Stimulated activated naive CD8-positive, alpha-beta T cell treated with anti-CD3 and anti-CD28 coated beads, Interleukin-15, amount 100 ng/mL, for 72 hours (primary cell): ENCODE results near the gene MPL.

Experiments used
- ATAC-seq: fragments of 150-1000 bp; cut with Tn5 transposase; 2 replicates; pipeline ENCODE4 v1.10.0; 2021; ENCODE audit warnings: mild to moderate bottlenecking, moderate library complexity
- DNase-seq, 2 donors: peaks; one replicate each; pipeline ENCODE4 v3.0.0; 2021 to 2022
- H3K27ac Mint-ChIP-seq, 2 donors: one replicate each; pipeline ENCODE4 v1.8.0; 2022; ENCODE audit warnings: mild to moderate bottlenecking in 2 of 2, mixed read lengths in 2 of 2, moderate library complexity in 2 of 2
- H3K27me3 Mint-ChIP-seq: one replicate; pipeline ENCODE4 v1.8.0; 2022; ENCODE audit warnings: mixed read lengths
- H3K4me1 Mint-ChIP-seq: one replicate; pipeline ENCODE4 v1.8.0; 2022; ENCODE audit warnings: mild to moderate bottlenecking, mixed read lengths
- H3K4me3 Mint-ChIP-seq, 2 donors: one replicate each; pipeline ENCODE4 v1.8.0; 2022; ENCODE audit warnings: mild to moderate bottlenecking in 2 of 2, mixed read lengths in 2 of 2, moderate library complexity in 1 of 2
- H3K9me3 Mint-ChIP-seq, 2 donors: one replicate each; pipeline ENCODE4 v1.8.0; 2022; ENCODE audit warnings: mixed read lengths in 2 of 2

MPL gene

DNA sequence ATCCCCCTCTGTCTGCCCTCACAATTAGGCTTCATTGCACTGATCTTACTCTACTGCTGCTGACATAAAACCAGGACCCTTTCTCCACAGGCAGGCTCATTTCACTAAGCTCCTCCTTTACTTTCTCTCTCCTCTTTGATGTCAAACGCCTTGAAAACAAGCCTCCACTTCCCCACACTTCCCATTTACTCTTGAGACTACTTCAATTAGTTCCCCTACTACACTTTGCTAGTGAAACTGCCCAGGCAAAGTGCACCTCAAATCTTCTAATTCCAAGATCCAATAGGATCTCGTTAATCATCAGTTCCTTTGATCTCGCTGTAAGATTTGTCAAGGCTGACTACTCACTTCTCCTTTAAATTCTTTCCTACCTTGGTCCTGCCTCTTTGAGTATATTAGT, 15.3 kb downstream of the MPL start:
- Mint-ChIP-seq H3K27me3 (no peaks in the 10 kb centered on the region), H3K4me1 (peaks cover 19% of the 10 kb centered on the region), H3K9me3 (no peaks in the 10 kb centered on the region), H3K4me3 (no peak overlapping the region), H3K27ac (peak overlapping the region in 1 of 2 donors; percentile 11)
- no peak for DNase-seq
- no peak for ATAC-seq

DNA sequence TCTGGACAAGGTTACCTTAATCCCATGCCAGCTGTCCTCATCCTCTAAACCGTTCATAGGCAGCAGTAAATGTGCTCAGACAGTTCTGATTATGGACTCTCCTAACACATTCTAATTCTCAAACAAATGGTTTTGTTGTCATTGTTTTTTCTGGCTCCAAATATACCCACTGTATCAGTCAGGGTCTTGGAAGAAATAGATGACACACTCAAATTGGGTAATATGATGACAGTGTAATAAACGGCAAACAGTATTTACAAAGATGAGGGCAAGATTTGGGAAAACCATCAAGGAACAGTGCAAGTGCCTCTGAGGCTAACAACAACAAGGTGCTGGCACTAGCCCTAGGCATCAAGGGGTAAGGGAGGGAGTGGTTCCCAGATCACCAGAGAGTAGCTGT, 16.9 kb downstream of the MPL start:
- H3K27me3 Mint-ChIP-seq = no peaks in the 10 kb centered on the region
- ATAC-seq = no peak
- peaks cover 18% of the 10 kb centered on the region for H3K4me1 Mint-ChIP-seq
- DNase-seq = no peak
- H3K4me3 Mint-ChIP-seq = no peak overlapping the region
- H3K9me3 Mint-ChIP-seq = no peaks in the 10 kb centered on the region
- no peak overlapping the region for H3K27ac Mint-ChIP-seq

DNA sequence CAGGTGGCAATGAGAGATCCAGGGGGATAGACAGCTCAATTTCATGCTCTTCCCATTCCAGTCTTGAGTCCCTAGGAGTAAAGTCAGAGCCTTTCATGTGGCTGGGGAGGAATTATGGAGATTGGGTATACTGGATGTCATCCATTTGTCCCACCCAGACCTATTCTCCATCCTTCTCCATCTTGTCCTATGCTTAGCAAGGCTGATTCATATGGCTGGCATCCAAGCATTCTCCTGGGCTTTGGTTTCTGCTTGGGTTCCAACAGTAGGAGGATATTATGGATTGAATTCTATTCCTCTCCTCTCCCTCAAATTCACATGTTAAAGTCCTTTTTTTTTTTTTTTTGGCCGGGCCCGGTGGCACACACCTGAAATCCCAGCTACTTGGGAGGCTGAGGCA, 17.3 kb downstream of the MPL start:
- no peak for ATAC-seq
- H3K4me3 Mint-ChIP-seq = no peak overlapping the region

DNA sequence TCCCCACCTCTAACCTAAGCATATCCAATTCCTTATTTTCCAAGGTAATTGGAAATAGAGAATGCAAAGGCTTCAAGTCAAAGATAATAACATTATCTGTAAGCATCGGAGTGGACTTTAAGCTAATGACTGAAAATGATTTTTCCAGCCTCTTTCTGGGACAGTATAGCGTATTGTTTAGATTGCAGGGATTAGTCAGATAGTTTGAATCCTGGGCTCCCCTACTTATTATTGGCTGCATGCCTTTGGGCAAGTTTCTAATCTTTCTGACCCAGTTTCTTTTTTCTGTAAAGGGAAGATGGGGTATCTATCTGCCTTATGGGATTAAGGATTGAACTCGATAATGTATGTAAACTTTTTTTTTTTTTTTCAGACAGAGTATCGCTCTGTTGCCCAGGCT, 19.6 kb downstream of the MPL start:
- DNase-seq = no peak
- H3K4me3 Mint-ChIP-seq = peak overlapping the region in 1 of 2 donors; percentile 98
- peaks cover 38% of the 10 kb centered on the region for H3K4me1 Mint-ChIP-seq
- H3K27me3 Mint-ChIP-seq = no peaks in the 10 kb centered on the region
- ATAC-seq = no peak
- no peak overlapping the region for H3K27ac Mint-ChIP-seq
- no peaks in the 10 kb centered on the region for H3K9me3 Mint-ChIP-seq

More for the DNA sequence above, 17.3 kb downstream of the MPL start:
- Mint-ChIP-seq H3K27me3 (no peaks in the 10 kb centered on the region), H3K4me1 (peaks cover 18% of the 10 kb centered on the region), H3K9me3 (no peaks in the 10 kb centered on the region), H3K27ac (no peak overlapping the region)
- DNase-seq = no peak

DNA sequence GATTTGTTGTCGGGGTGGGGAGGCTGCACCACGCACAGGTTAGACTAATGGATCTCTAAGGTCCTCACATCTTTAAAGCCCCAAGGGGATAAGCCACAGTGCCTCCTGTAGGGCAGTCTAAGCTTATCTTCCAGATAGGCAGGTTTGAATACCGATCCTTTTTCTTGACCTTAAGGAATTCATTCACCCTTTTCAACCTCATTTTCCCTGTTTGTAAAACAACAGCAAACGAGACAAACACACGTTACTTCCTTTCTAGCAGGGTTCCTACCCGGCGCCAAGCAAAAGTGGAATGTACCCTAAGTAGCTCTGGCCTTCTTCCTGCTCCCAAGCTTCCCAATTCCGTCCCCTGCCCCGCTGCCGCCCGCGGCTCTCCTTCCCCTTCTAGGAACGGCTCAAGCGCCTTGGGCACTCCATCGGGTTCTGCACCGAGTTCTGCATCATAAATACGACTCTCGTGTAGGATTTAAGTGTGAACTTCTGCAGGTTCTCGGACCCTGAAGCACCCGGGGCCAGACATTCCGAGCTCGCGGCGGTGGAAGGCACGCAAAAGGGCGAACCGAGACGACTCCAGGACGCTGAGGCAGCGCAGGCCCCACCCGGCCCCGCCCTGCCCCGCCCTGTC, 20.6 kb downstream of the MPL start:
- H3K27me3 Mint-ChIP-seq = no peaks in the 10 kb centered on the region
- peak overlapping the region; percentile 95 to 96 for H3K27ac Mint-ChIP-seq
- ATAC-seq = peak; percentile 38
- peaks cover 48% of the 10 kb centered on the region for H3K4me1 Mint-ChIP-seq
- DNase-seq = no peak
- no peaks in the 10 kb centered on the region for H3K9me3 Mint-ChIP-seq
- peak overlapping the region; percentile 94 to 98 for H3K4me3 Mint-ChIP-seq

DNA sequence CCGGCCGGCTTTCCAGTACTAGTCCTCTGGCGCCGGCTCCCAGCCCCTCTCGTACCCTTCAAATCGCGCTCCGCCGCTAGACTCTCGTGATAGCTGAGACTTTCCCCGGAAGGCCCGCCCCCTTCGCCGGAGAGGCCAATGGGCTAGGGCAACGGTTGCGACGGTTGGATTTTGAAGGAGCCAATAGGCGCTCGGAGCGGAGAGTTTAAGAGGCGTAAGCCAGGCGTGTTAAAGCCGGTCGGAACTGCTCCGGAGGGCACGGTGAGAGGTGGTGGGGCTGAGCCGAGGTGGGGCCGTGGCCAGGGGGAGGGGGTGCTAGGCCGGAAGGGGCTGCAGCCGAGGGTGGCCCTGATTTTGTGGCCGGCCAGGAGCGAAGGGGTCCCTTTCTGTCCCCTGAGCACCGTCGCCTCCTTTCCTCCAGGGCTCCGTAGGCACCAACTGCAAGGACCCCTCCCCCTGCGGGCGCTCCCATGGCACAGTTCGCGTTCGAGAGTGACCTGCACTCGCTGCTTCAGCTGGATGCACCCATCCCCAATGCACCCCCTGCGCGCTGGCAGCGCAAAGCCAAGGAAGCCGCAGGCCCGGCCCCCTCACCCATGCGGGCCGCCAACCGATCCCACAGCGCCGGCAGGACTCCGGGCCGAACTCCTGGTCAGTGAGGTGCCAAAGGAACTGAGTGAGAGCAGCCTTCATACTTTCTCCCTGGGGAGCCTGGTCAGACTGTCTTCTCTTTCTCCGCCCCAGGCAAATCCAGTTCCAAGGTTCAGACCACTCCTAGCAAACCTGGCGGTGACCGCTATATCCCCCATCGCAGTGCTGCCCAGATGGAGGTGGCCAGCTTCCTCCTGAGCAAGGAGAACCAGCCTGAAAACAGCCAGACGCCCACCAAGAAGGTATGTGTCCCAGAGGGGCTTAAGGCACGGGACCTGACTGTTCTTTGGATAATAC, 21.4 kb downstream of the MPL start, which contains the start of gene CDC20:
Gene CDC20, plus strand, starts transcription at position 236 of the 948 bp plus-strand sequence. Its CDS starts 235 bp downstream, at position 471.
- Mint-ChIP-seq H3K4me1 (peaks cover 56% of the 10 kb centered on the region), H3K27me3 (no peaks in the 10 kb centered on the region), H3K4me3 (peak within 1 kb of the TSS; percentile 94 to 98), H3K9me3 (no peaks in the 10 kb centered on the region), H3K27ac (peak within 1 kb of the TSS; percentile 95 to 96)
- DNase-seq (peak; percentile 98 to 99), ATAC-seq (peak; percentile 98)

DNA sequence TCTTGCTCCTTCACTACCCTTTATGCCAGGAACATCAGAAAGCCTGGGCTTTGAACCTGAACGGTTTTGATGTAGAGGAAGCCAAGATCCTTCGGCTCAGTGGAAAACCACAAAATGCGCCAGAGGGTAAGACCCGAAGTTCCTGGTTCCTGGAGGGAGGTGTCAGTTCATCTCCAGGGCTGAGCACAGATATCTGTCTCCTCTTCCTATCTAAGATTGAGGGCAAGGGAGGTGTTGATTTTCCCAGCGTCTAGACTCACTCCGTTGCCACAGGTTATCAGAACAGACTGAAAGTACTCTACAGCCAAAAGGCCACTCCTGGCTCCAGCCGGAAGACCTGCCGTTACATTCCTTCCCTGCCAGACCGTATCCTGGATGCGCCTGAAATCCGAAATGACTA, 22.1 kb downstream of the MPL start:
- ATAC-seq (no peak), DNase-seq (no peak)
- Mint-ChIP-seq H3K4me3 (peak overlapping the region; percentile 94 to 98), H3K9me3 (no peaks in the 10 kb centered on the region), H3K4me1 (peaks cover 63% of the 10 kb centered on the region), H3K27ac (peak overlapping the region; percentile 80 to 94), H3K27me3 (no peaks in the 10 kb centered on the region)

DNA sequence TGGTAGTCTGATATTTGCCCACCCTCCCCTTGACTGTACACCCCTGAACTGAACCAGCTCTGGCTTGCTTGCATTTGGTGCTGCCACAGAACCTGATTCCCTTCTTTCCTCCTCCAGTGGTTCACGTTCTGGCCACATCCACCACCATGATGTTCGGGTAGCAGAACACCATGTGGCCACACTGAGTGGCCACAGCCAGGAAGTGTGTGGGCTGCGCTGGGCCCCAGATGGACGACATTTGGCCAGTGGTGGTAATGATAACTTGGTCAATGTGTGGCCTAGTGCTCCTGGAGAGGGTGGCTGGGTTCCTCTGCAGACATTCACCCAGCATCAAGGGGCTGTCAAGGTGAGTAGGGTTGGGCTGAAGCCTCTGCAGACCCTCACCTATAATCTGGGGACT, 23.0 kb downstream of the MPL start:
- H3K27ac Mint-ChIP-seq = peak overlapping the region in 1 of 2 donors; percentile 87

DNA sequence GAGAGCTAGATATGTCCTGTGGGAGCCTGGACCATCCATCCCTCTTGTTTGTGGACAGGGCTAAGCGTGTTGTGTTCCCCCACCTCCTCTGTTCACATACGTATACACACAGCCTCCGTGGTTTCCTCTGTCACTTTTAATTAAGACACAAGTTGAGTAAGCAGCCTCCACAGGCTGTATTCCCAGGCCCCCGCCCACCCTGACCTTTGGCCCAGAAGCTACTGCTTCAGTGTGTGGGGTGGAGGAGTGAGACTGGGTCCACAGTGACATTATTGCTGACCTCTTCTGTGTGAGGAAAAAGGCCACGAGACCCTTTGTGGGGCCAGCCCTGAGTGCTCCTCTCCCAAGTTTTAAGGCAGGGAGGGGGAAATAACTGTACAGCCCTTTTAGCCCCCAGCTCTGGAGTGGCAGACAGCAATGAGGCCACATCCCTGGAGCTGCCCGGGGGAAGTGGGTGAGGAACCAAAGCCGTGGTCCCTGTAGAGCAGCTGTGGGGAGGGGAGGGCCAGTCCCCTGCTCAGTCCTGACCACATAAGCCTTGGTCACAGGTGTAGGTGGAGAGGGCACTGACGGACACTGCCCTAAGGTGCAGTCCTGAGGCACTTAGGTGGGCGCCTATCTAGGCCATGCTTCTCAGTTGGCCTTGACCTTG, 25.8 kb downstream of the MPL start:
- Mint-ChIP-seq H3K9me3 (no peaks in the 10 kb centered on the region), H3K27ac (no peak overlapping the region), H3K4me1 (peaks cover 84% of the 10 kb centered on the region), H3K27me3 (no peaks in the 10 kb centered on the region), H3K4me3 (no peak overlapping the region)
- ATAC-seq (no peak), DNase-seq (no peak)

More for the DNA sequence above, 23.0 kb downstream of the MPL start:
- Mint-ChIP-seq H3K9me3 (no peaks in the 10 kb centered on the region), H3K27me3 (no peaks in the 10 kb centered on the region), H3K4me3 (peak overlapping the region; percentile 94 to 98), H3K4me1 (peaks cover 72% of the 10 kb centered on the region)
- ATAC-seq = no peak
- DNase-seq = no peak

DNA sequence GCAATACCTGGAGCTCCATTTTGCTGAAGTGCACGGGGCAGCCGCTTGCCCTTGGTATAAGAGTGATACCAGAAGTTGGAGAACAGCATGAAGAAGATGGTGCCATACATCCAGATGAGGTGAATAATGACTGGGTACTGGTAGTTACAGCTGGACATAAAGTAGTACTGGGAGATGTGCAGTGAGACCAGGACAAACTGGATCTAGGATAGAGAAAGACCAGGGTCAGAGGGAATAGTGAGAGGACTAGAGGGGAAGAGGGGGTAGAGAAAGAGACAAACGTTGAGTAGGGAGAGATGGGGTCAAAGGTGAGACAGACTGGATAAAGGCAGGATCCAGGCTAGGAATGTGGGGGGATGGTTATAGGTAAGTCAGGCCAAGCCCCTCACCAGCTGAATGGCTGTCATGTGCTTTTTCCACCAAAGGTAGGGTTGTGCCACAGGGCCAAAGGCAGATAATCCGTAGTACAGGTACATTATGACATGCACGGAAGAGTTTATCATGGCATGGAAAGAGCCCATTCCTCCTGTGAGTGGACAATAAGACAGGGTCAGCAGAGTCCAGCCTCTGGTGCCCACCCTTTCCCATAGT, 26.4 kb downstream of the MPL start:
- DNase-seq (no peak), ATAC-seq (no peak)
- Mint-ChIP-seq H3K4me3 (no peak overlapping the region), H3K27me3 (no peaks in the 10 kb centered on the region), H3K4me1 (peaks cover 89% of the 10 kb centered on the region), H3K27ac (no peak overlapping the region), H3K9me3 (no peaks in the 10 kb centered on the region)

DNA sequence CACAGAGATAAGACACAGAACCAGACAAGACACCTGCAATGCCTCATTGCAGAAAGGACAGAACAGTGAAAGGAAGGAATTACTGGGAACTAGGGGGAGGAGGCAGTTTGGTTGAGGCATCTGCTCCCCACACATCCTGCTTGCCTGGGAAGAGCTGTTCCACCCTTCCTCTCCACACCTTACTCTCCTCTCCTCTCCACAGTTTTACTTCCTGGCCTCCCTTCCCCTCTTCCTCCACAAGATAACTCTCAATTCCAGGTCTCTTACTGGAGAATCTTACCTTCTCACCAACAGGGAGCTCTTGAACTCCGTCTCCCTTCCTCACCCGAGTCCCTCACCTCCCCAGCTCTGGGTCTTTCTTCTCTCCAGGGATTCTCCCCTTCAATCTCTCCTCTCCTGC, 28.1 kb downstream of the MPL start:
- no peaks in the 10 kb centered on the region for H3K27me3 Mint-ChIP-seq
- peaks cover 81% of the 10 kb centered on the region for H3K4me1 Mint-ChIP-seq
- peak overlapping the region; percentile 88 to 90 for H3K4me3 Mint-ChIP-seq
- DNase-seq (no peak), ATAC-seq (no peak)
- peak overlapping the region; percentile 6 to 74 for H3K27ac Mint-ChIP-seq
- no peaks in the 10 kb centered on the region for H3K9me3 Mint-ChIP-seq

DNA sequence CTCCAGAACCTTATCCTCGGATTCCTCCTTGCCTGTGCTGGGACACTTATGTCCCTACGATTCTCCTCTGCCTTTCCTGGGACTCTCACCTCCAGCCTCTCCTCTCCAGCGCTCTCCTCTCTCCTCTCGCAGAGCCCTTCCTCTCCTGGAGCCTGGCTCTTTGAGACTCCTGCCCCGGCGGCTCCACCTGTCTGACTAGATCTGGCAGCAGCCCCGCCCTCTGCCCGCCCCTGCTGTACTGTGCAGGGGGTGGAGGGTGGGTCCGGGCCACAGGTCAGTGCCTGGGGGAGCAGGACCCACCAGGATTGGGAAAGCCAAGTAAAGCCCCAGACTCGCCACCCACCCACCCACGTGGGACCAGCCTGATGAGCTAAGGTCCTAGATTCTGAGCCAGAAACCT, 28.6 kb downstream of the MPL start:
- H3K27me3 Mint-ChIP-seq = no peaks in the 10 kb centered on the region
- peak overlapping the region; percentile 88 to 90 for H3K4me3 Mint-ChIP-seq
- no peak for DNase-seq
- no peak for ATAC-seq
- no peaks in the 10 kb centered on the region for H3K9me3 Mint-ChIP-seq
- peak overlapping the region; percentile 3 to 69 for H3K27ac Mint-ChIP-seq
- peaks cover 78% of the 10 kb centered on the region for H3K4me1 Mint-ChIP-seq

DNA sequence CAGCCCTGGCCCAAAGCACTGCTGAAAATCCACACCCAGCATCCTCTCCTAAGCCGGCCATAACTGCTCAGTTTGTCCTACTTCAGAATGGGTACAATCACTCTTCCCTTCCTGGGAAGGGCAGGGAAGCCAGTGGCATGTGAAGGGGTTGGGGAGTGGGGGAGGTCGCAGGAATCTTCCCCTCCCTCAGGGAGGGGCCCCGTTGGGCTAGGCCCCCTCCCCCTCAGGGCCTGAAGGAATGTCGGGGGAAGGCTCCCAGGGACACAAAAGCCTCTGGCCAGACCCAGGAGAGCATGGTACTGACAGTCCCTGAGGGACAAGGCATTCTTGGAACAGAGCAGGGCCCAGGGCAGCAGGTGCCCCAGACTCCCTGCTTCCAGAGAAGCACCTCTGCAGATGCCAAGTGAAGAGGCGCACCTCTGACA, 29.0 kb downstream of the MPL start:
- Mint-ChIP-seq H3K4me3 (peak overlapping the region; percentile 88 to 90), H3K27me3 (no peaks in the 10 kb centered on the region), H3K27ac (peak overlapping the region; percentile 80 to 96), H3K9me3 (no peaks in the 10 kb centered on the region), H3K4me1 (peaks cover 73% of the 10 kb centered on the region)
- ATAC-seq (no peak), DNase-seq (no peak)

DNA sequence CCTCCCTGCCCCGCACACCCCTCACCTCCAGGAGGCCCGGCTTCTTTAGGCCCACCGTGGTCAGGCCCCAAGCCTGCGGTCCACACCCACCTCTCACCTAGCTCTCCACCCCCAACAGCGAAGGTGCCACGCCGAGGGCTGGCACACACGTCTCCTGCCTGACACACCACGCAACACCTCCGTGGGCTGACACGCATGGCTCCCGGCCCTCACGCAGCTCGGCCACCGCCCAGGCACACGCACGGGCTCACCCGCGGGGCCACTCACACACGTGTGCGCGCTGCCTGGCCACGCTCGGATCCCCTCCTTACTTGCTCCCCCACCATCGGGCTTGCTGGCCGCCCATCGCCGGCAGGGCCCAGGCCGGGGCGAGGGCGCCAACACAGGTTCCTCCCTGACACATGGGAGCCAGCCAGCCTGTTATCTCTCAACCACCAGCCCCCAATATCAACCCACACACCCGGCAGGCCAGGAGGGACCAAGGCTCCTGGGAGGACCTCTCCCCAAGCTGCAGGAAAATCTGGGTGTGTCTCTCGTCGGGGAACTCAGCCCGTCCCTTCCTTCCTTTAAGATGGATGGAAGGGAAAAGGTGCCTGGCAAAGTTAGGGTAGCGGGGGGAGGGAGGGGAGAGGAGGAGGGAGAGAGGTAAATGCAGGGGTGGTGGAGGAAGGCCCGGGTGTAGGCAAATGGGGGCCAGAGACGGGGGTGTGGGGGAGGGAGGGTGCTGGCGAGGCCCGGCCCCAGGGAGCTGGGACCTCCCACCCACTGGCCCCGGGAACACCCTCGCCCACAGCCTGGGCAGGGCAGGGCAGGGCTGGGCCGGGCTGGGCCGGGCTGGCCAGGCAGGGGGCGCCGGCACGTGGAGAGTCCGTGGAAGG, 29.6 kb downstream of the MPL start:
- Mint-ChIP-seq H3K4me3 (peak overlapping the region; percentile 88 to 90), H3K4me1 (peaks cover 67% of the 10 kb centered on the region), H3K27me3 (no peaks in the 10 kb centered on the region), H3K27ac (peak overlapping the region; percentile 80 to 96), H3K9me3 (no peaks in the 10 kb centered on the region)
- DNase-seq (peak; percentile 42 to 48), ATAC-seq (peak; percentile 66)
